COR-L47 (cell line): ENCODE results near the gene PRSS1.
A peak's percentile ranks its signal among the peaks of the same experiment; 100 is the strongest.
"Not testable (repeated sequence)": the region's sequence is repeated elsewhere in the genome, so short reads cannot be mapped to it uniquely, and the experiment has no call there.

Experiments used
- DNase-seq: peaks from one replicate; lab custom pipeline; 2025; lab: John Stamatoyannopoulos, UW

Gene PRSS1

DNA sequence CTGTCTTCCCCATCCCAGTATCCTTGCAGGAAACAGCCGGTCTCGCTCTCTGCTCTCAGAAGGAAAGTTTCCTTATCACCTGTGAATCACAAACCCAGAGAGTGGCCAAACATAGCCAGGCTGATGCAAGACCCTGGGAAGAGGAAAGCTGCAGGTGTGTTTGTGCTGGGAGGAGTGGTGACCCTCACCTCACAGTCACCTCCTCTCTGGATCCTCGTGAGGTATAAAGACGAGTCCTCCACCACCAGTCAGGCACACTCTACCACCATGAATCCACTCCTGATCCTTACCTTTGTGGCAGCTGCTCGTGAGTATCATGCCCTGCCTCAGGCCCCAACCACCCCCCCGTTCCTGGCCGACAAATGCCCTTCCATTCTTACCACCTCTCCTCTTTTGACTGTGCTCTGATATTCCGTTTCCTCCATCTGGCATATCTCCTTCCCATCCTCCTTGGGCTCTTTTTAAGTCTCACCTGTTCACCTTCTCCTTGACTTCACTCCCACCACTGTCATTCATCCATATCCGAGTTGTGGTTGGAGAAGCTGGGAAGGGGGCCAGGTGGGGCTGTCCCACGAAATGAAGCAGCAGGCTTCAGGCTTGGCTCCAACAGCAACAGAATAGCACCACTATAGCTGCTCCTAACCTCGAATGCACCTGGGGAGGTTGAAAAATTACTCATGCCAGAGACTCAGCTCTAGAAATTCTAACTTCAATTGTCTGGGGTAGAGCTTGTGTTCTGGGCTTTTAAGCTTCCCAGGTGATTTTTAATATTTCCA, at the start of gene PRSS1:
PRSS1 (plus strand) TSS at position 255 of the 776 bp plus-strand sequence; CDS start at position 268, 13 bp downstream.
- no peak for DNase-seq

DNA sequence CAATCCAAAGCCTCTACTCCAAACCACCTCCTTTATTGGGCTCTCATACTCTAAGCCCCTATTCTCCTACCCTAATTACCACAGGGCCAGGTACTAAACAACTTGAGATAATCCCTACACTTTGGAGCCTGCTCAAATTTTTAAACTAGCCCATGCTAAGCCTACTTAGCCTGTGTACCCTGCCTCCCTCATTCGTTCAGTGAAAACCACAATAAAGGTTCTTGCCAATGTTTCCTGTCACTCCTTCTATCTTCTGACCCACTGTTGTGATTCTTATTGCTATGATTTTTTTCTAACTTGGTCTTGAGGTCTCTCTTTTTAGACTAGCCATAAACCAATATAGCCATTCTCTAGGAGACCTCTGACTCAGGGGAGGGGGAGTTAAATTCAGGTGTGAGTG, 48.3 kb upstream of the PRSS1 start:
- DNase-seq, result not testable (repeated sequence)

DNA sequence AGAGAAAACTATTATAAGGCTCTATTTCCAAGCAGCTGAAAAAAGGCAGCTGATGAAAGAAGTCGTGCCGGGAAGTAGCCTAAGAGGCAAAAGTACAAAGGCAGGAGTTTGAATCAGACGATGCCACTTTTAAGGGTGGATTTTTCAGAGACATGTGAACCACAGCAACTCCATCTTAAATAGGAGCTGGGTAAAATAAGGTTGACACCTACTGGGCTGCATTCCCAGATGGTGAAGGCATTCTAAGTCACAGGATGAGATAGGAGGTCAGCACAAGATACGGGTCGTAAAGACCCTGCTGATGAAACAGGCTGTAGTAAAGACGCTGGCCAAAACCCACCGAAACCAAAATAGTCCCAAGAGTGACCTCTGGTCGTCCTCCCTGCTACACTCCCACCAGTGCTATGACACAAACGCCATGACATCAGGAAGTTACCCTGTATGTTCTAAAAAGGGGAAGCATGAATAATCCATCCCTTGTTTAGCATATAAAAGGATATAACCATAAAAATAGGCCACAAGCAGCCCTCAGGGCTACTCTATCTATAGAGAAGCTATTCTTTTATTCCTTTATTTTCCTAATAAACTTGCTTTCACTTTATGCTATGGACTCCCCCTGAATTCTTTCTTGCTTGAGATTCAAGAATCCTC, 45.5 kb upstream of the PRSS1 start:
- DNase-seq, result no peak

DNA sequence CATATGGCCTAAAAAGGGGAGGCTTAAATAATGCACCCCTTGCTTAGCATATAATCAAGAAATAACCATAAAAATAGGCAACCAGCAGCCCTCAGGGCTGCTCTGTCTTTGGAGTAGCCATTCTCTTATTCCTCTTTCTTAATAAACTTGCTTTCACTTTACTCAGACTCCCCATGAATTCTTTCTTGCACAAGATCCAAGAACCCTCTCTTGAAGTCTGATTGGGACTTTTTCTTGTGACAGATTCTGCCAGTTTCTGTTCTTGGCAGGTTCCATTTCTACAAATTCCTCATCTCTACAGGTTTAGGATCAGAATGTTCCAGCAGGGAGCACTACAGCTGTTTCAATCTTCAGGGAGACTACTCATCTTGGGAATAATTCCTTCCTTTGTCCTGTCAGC, 40.5 kb upstream of the PRSS1 start:
- not testable (repeated sequence) for DNase-seq

DNA sequence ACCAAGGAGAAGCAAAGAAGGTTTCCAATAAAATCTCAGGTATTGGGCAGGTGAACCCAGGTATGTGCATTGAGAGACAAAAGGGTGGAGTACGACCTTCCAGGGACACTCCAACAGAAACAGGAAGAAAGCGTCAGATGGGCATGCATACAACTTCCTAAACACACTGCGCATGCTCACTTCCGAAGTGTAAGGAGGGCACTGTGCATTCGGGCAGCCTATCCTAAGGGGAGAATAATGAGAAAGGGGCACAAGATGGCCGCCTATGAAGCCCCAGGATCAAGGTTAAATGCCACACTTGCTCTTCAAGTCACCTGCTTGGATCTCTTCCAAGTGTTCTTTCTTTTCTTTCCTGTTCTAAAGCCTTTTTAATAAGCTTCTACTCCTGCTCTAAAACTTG, 39.4 kb upstream of the PRSS1 start:
- DNase-seq, result no peak

DNA sequence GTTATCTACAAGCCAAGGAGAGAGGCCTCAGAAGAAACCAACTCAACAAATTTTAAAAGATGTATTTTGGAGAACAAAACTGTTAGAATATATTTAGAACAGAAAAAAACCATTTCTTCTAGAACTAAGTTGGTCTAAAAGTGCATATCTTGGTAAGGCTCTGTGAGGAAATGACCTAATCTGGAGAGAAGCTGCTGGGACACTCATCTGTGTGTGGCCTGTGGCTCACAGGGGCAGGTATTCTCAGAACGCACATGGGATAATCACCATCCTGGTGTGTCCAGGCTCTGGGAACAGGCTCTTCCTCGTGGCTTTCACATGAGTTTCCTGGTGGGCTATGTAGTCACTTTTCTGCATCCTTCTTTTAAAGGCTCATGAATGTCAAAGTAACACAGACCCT, 38.1 kb upstream of the PRSS1 start:
- no peak for DNase-seq

DNA sequence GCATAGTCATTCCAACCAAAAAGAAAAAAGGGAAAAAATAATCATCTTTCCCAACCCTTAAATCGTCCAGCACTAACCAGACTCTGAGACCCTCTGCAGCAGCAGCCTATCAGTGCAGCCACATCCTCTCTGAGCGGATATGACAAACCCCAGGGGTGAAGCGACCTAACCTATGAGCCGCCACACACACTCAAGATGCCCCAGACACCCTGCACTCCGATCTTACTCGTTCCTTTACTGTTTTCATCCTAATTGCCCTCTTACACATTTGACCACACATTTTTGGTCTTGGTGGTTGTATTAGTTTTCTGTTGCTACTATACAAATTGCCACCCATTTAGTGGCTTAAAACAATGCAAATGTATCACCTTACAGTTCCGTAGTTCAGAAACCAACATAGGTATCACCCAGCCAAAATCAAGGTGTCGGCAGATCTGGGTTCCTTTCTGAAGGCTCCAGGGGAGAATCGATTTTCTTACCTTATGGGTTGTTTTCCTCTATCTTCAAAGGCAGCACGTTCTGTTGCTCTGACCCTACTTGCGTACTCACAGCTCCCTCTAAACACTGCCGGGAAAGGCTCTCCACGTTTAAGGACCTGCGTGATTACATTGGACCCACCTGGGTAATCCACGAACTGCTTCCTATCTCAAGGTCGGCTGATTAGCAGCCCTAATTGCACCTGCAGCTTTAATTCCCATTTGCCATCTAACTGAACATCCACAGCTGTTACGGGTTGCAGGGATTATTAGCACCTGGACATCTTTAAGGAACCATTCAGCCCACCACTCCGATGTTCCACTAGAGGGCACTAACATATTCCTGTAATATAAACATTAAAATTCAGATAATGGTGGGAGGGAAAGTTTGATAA, 37.3 kb upstream of the PRSS1 start:
- peak; percentile 58 for DNase-seq

DNA sequence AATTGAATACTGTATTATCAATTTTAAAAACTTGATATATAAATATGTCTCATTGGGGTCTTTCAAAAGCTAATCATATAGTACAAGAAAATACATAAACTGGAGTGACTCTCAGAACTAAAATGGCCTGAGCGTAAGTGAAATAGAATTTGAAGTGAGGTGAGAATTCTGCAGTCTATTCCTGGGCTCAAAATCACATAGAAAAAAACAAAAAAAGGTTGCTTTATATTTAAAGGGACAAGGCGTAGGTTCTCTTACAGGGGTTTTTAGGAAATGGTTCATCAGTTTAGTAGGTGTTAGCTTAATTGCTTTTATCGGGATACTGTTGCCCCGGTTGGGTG, 36.7 kb upstream of the PRSS1 start:
- DNase-seq, result no peak

DNA sequence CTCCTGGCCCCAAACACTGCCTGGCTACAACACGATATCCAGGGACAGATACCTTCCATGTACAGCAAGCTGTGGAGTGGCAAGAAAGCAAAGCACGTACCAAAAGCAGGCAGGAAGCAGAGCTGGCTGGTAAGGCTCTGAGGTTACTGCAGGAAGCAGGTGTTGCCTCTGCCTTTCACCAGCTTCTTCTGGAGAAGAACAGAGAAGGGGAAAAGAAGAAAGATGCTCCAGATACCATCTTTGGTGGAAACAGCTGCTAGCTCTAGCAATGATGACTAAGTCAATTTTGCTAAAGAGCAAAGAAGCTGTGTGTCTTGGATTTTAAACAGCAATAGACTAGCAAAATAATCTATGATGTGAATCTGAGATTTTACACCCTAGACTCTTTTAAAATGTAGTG, 34.9 kb upstream of the PRSS1 start:
- no peak for DNase-seq

DNA sequence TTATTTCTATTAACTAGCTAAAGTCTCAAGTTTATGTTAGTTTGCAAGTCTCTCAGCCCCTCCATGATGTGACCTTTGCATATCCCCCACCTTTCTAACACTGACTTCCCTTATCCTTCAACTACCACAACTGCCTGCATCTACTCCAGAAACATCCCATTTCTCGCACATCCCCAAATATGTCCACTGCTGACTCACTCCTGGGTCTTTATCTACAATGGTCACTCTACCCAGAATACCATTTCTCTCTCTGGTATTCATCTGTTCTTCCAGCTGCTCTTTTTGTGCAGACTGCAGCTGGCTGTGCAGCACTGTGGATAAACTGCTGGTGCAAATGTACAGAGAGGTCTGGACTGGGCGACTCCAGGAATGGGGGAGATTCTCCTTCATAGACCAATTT, 32.7 kb upstream of the PRSS1 start:
- DNase-seq, result no peak

DNA sequence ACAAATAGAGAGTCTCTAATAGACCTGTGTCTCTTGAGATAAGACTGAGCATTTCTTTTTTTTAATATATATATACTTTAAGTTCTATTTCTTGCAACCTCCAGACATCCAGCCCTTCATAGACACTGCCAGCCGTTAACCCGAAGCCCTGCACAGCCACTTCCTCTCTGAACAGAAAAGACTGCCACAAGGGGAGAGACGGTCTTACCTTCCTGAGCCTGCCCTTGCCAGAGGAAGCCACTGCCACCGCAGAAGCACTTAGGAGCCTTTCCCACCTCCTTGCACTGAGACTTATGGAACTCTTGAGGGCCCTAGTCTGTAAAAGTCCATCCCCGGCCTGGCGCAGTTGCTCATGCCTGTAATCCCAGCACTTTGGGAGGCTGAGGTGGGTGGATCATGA, 31.8 kb upstream of the PRSS1 start:
- DNase-seq, result no peak

DNA sequence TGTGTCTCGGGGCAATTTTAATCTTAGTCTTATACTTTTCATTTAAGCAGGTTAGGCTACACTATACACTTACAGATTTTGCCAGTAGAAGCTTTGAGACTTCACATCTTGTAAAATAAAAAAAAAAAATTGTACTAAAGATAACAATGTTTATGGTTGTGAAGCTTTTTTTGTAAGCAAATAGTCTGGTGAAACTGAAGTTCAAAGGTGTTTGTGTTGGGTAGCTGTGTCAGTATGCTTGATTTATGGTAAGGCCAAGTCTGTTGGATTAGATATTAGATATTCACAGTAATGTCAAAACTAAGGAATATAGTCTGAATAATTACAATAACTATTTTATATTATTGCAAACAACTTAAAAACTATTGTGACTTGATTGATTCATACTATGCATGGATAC, 31.0 kb upstream of the PRSS1 start:
- DNase-seq, result no peak

DNA sequence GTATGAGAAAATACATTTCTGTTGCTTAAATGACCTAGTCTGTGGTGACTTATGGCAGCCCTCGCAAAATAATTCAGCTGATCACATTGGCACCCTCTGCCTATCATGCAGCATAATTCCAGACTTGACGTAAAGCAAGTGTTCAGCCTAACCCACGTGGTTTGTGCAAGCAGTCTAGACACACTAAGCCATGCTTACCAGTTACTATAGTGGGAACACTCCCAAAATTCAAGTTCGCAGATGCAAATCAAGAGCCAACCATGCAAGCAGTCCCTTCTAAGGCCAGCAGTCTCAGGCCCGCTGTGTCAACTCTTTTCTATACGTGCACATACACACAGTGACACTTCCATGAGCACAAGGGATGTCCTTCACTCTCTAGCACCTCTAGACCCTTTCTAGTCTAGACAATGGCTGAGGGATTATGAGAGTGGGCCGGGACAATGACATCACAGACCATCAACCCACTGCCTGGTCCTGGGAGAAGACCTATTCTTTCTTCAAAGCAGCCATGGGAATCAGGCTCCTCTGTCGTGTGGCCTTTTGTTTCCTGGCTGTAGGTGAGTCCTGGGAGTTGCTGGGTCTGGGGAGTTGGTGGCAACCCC, 29.0 kb upstream of the PRSS1 start:
- DNase-seq, result no peak

DNA sequence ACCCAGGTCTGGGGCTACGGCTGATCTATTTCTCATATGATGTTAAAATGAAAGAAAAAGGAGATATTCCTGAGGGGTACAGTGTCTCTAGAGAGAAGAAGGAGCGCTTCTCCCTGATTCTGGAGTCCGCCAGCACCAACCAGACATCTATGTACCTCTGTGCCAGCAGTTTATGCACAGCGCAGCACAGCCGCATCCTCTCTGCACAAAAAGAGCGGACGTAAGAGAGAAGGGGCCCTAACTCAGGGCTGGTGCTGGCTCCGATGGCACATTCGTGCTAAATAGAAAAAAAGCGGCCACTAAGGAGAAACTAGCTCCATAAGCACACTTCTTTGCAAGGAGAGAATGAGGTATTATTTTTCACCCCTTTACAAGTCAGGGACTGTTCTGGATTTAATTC, 28.3 kb upstream of the PRSS1 start:
- no peak for DNase-seq

DNA sequence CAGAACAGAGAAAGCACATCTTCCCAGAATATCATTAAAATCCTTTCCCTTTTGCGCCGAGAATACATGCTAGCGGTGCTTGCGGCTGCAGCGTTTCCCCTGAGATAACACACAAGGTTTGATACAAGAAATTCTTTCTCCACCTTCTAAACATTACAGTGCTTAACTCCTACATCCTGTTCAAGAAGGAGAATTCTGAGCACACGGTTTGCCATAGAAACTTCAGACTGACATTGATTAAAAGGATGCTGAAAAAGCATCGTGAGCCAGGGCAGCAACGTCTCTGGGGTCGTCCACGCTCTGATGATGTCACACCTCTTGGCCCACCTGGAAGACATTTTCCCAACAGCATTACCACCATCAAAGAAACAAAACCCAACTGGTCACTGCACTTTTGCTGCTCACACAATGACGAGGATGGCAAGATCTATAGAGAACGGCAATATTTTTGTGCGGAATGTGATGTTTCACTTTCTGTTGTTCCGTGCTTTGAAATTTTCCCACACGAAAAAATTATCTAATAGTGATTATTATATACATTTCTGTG, 27.0 kb upstream of the PRSS1 start:
- DNase-seq, result no peak

DNA sequence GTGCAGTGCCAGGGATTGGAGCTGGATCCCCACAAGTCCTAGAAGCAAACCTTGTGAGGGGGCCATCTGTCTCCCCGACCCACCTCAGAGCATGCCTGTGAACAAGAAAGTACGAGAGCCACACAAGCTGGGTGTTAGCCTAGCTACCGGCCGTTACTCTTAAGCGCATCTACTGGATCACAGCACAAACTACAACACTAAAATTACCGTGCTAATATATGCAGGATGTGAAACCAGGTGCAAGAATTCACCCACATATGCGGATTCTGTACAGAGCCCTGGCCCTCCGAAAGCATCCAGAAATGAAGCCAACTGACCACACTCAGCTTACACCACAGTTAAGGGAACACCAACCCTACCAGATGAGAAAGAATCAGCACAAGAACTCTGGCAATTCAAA, 16.0 kb upstream of the PRSS1 start:
- no peak for DNase-seq

DNA sequence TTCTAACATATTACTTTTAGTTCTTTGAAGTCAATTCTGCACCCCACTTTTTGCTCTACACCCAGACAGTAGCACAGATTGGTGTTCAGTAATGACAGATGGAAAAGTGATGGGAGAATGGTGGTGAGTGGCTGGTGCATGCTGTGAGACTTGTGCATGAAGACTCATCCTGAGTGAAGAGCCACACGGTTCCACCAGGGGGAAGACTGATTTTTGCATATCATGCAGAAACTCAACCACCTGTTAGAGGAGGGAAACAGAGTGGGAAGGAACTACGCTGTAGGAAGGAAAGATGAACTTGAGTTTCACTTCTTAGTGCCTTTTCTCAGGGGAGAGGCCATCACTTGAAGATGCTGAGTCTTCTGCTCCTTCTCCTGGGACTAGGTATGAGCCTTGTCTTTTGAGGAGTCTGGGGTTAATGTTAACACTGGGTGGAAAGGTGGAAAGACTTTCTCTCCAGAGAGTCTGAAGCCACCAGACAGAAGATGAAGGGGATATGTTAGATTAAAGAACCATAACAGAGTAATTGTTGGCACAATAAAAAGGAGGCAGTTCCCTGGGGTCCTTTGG, 9.3 kb upstream of the PRSS1 start:
- DNase-seq, result no peak

DNA sequence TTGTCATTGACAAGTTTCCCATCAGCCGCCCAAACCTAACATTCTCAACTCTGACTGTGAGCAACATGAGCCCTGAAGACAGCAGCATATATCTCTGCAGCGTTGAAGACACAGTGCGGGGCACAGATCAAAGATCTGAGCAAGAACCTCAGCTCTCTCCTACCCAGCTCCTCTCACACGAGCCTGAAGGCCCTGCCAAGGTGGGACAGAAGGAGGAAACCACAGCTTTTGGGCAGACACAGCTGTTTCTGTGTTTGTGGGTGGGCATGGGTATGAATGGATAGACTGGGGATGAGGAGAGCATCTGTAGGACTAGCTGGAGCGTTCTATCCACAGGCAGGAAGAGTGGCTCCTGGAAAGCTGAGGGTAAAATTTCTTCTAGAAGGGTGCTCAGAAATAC, 8.5 kb upstream of the PRSS1 start:
- no peak for DNase-seq

DNA sequence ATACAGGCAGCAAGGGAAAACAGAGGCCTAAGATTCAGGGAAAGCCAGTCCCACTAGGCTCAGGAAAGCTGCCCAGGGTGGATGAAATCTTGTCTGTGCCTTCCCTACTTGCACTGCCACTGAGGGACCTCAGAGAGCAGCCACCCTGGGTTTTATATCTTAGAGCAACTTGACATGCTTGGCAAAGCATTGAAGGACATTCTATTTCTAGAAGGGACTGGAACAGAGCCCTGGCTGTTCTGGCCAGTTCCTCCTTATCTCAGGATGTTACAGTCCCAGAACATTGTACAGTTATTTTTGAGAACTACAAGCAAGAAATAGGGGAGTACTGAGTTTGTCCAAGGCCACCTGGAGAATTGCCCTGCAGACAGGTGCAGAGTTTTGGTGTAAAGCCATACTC, 7.3 kb upstream of the PRSS1 start:
- DNase-seq, result not testable (repeated sequence)

DNA sequence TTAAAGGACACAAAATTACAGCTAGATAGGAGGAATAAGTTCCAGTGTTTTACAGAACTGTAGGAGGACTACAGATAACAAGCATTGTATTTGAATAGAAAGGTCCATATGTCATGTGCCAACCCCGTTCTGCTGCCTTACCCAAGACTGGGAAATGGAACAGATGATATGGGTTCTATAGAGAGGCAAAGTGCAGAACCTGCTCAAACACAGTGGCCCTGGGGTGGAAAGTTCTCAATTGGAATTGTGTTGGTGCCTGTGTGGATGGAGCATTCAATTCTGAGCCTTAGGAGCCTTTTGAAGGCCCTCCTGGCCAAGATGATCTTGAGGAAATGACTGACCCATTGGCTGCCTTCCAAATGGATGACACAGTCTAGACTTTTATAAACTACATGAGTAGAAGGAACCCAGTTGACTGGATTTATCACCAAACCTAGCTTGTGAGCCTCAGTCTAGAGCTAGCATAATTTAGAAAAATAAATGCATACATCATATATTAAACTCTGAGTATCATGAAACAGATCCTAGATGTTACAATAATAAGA, 4.1 kb upstream of the PRSS1 start:
- DNase-seq, result no peak

DNA sequence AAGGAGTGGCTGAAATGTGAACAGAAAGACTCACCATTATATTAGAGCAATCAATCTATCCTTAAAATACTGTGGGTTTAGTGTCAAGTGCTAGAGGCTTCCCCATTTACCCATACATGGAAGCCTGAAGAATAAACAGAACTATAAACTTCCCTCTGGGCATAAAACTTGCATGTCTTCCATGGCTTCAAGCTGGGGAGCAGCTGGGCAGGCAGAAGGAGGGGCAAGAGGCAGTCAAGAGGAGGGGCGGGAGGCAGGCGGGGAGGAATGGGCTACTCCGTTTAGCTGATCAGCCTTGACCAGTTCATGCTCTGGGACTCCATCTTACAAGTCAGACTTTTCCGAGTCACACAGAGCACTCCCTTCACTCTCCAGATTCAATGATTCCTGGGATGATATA, 3.5 kb upstream of the PRSS1 start:
- no peak for DNase-seq

DNA sequence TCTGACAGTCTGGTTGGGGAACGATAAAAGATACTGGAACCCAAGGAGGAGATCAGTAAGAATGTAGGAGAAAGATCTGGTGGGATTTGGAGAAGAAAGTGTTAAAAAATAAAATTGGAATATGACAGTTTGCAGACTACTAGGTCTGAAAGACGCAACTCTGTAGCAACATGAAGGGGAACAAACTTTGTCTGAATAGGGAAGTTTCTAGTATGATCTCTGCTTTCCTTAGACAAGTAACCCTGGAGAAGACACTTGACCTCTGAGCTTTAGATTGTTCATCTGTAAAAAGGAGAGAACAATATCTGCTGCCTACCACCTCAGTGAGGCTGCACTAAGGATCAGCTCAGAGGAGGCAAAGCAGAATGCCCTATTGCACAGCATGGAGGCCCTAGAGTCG, 3.0 kb upstream of the PRSS1 start:
- DNase-seq, result no peak
